AG20443 (cell line): ENCODE results near the gene DOCK2.
A peak's percentile ranks its signal among the peaks of the same experiment; 100 is the strongest.

Experiments
- DNase-seq: peaks from one replicate; pipeline ENCODE4 v3.0.0; 2012; ENCODE audit warnings: low spot score, mixed read lengths

Gene DOCK2

GRCh38 chr5:170097934-170098333, 460.9 kb downstream of the DOCK2 start:
- DNase-seq: no peak

DNA sequence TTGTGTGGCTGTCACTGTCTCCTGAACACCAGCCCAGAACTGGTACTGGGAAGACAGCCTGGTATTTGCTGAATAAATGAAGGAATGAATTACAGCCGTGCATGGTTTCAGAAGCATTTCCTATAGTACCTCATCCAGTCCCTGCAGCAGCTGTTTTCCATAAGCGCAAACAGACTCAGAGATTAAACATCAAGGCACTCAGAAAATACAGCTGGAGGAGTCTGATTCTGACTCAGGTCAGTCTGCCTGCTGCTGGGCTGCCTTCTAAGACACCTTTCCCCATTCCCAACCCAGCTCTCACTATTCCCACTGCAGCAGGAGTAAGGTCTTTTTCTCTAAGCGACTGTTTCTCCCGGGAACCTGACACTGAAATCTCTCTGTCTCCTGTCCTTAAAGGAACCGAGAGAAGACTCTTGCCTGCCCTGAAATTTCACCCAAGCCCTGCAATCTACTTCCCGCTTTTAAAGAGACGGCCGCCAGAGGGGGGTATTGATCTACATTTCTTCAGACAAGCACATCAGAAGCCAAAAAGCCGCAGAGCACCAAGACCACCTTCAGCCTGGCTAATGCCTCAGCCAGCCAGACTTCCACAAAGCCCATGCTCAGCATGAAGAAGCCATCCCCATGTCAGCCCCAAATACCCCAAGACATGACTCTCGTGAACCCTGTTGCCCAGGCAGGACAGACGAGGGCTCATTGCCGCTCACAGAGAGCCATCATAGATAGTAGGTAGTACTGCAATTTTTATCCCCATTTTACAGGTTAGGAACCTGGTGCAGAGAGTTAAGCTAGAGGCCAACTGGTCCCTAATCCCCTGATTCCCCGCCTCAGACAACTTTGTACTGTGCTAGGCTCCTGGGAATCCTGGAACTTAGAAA, 463.2 kb downstream of the DOCK2 start:
- DNase-seq: peak; percentile 80

DNA sequence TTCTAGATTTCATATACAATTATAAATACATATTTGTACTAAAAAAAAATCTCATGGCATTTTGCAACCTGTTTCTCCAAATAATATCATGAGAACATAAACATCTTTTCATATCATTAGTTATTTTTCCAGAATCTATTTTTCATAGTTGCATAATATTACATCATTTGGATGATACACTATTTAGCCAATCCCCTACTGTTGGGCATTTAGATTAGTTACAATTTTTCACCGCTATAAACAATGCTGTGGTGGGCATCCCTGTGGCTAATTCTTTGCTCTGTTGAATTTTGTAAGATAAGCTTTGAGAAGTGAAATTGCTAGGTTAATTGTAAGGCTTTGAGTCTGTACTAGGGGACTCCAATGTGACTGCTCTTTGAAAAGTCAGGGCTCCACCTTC, 466.4 kb downstream of the DOCK2 start:
- no peak for DNase-seq

DNA sequence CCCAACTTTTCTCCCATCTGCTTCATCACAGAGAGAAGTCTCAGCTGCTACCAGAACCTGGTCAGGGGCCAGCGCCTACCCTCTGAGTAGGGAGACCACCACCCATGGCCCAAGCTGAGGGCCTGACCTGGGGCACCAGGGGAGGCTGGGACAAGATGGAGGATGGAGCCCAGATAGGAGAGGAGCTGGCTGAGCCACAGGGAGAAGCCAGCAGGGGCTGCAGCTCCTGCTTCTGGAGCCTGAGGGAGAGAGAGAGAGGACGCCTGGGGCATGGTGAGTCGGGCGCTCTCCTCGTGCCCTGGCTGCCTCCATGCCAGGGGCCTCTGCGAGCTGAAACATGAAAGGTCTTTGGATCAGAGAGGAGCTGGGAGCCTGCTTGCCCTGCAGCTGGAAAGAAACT, 467.2 kb downstream of the DOCK2 start:
- no peak for DNase-seq

DNA sequence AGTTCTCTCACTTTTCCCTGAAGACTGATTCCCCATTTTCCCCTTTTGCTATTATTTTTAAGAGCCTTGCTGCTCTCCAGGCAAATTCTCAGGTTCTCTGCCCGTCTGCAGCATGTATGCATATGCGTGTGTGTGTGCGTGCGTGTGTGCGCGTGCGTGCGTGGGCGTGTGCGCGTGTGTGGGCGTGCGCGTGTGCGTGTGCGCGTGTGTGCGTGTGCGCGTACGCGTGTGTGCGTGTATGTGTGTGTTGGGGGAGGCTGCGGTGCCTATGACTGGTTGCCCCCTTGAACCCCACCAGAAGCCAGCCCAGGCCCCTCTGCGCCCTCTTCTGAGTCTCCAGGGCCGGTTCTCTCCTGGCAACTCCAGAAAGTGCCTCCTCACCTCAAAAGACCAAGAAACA, 467.6 kb downstream of the DOCK2 start:
- no peak for DNase-seq

DNA sequence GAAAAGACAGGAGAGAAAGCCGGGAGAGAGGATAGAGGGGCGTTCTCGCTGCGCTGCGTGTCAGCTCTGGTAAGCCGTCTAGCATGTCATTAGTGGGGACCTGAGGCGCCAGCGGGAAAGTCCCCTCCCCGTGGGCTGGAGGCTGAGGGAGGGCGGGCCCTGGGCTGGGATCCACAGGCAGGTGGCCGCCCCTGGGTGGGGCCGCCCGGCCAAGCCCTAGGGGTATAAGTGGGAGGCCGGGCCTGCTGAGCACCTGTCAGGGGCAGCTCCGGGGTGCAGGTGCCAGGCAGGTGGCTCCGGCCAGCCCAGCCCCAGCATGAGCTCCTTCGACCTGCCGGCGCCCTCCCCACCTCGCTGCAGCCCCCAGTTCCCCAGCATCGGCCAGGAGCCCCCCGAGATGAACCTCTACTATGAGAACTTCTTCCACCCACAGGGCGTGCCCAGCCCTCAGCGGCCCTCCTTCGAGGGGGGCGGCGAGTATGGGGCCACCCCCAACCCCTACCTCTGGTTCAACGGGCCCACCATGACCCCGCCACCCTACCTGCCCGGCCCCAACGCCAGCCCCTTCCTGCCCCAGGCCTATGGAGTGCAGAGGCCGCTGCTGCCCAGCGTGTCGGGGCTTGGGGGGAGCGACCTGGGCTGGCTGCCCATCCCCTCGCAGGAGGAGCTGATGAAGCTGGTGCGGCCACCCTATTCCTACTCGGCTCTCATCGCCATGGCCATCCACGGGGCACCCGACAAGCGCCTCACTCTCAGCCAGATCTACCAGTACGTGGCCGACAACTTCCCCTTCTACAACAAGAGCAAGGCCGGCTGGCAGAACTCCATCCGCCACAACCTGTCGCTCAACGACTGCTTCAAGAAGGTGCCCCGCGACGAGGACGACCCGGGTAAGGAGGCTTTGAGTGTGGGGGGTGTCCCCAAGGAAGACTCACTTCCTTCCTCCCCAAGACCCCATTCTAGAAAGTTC, 468.9 kb downstream of the DOCK2 start, which contains the start of gene FOXI1:
Gene FOXI1 (plus strand): TSS at position 256 of the 970 bp plus-strand sequence. CDS start 61 bp downstream, at position 317.
- DNase-seq: no peak

- no peak for DNase-seq
Observed at GRCh38 chr5:170107674-170108073, 470.6 kb downstream of the DOCK2 start.

GRCh38 chr5:170108266-170108785, 471.3 kb downstream of the DOCK2 start:
- DNase-seq: no peak

GRCh38 chr5:170109059-170110031, 472.3 kb downstream of the DOCK2 start:
- no peak for DNase-seq

DNA sequence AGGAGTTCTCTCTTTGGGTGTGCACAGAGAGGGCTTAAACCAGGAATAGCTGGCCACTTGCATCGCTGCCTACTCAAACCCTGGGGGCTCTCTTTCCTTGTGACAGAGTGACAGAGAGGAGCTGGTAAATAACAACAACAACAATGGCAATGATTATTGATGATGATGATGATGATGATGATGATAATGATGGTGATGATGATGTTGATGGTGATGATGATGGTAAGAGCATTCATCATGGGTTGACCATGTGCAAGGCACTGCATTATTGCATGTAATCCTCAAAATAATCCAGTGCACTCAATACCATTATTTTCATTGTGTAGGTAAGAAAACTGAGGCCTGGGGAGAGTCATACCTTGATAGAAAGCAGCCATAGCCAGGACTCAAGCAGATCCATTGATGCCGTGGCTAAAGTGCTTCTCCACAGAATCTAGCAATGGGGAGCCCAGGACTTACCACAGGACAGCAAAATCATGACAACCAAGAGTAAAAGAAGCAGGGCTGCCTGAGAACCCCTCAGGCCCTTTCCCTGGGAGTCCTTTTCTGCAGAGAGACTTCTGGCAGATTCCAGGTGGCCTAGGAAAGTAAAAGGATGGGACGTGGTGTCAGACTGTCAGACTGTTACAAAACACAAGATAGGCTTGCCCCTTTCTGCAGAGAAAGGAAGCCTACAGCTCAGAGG, 473.5 kb downstream of the DOCK2 start:
- no peak for DNase-seq

- no peak for DNase-seq
Observed at GRCh38 chr5:170111088-170111785, 474.2 kb downstream of the DOCK2 start.

- DNase-seq: no peak
Observed at GRCh38 chr5:170112876-170113521, 475.9 kb downstream of the DOCK2 start.

- no peak for DNase-seq
Observed at GRCh38 chr5:170113522-170113900, 476.4 kb downstream of the DOCK2 start.

GRCh38 chr5:170114271-170114670, 477.2 kb downstream of the DOCK2 start:
- DNase-seq: no peak

DNA sequence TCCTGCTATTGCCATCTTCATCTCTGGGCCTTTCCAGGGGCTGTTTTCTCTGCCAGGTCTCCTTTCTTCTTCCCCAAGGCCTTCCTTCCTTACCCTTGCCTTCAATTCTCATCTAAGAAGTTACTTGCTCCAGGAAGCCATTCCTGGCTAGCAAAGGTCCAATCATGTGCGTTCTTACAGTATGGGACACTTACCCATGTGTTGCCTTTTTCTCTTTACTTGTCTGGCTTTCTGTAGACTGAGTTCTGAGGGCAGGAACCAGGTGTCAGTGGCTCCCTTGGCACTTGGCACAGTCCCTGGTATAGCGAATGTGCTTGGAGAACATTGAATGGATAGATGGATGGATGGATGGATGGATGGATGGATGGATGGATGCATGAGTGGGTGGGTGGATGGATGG, 478.9 kb downstream of the DOCK2 start:
- no peak for DNase-seq

DNA sequence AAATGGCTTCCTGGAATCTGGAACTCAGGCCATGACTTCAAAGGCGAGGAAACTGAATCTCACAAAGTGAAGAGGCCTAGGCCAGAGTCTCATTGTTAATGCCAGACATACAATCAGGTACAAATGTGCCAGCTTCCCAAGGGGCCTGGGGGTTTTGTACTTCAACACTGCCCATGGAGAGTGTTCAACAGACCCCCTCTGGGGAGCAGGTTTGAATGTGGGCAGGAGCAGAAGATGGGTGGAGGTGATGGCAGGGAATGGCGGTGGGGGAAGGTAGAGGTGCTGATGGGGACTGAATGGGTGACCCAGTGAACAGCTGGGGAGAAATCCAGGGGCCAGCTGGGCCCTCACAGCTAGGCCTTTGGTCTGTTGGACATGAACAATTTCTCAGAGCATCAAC, 480.7 kb downstream of the DOCK2 start:
- no peak for DNase-seq

- peak; percentile 59 for DNase-seq
Observed at GRCh38 chr5:170120576-170120975, 483.5 kb downstream of the DOCK2 start.

DNA sequence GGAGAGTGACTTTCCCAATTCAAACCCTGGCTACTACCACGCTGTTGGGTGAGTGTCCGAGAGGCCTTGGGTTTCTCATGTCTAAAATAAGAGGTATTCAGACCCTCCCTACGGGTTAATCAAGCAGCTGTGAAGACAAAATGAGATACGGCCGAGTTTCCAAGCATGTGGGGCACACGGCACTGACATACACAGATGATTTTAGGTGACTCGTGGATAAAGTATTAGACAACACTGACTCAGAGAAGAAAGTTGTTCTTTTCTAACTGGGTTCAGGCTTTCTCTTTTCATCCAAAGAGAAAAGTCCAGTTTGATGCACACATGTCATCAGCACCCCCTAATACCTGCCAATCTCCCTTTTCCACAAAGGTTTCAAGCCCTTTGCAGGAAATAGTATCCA, 484.2 kb downstream of the DOCK2 start:
- DNase-seq: peak; percentile 43

DNA sequence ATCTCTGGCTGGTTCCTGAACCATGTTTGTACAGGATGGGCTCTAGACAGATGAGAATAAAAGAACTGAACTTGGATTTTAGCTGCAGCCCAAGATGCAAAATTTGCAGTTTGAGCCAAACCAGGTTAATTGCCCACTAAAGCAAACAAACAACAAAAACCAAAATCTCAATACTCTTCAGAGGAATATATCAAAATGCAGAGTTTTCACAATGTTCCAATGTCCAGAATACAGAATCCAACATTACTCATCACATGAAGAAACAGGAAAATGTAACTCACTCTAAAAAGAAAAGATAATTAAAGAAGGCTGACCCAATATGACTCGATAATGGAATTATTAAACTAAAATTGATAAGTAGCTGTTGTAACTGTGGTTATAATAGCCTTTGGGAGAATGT, 489.0 kb downstream of the DOCK2 start:
- DNase-seq: no peak

GRCh38 chr5:170126626-170127025, 489.6 kb downstream of the DOCK2 start:
- DNase-seq: no peak
